ENCODE measurements around the gene KRR1. TPM values are rescaled to one million over a fixed set of nuclear protein-coding genes. Genes with fewer than 3 reads are reported as not detected.

KRR1 gene
- total and polyA plus RNA-seq, 2 experiments from 2014 or later: 55.7 to 120 TPM

- Histone ChIP-seq H3F3A (replicated peaks; ENCODE audit: low read depth) (no peaks in the 10 kb centered on the region), H3K4me2 (no peak overlapping the region), H3K27me3 (ENCODE audit: insufficient read depth) (no peaks in the 10 kb centered on the region), H3K4me1 (ENCODE audit: insufficient read depth) (no peaks in the 10 kb centered on the region), H3K36me3 (ENCODE audit: insufficient read depth) (peaks cover 44% of the 10 kb centered on the region), H3K79me2 (replicated peaks; ENCODE audit: insufficient read depth) (peaks cover 33% of the 10 kb centered on the region), H2AFZ (no peak overlapping the region), H3K9me2 (ENCODE audit: insufficient read depth) (no peaks in the 10 kb centered on the region), H4K20me1 (replicated peaks; ENCODE audit: insufficient read depth) (0 out of 2 replicates have a peak, but pooled peaks cover 2% of the 10 kb centered on the region), H3K27ac (ENCODE audit: low read depth) (no peak overlapping the region), H3K4me3 (no peak overlapping the region)
- Mint-ChIP-seq H3K4me1 (no peaks in the 10 kb centered on the region), H3K9me3 (no peaks in the 10 kb centered on the region), H3K4me3 (no peak overlapping the region), H3K27me3 (ENCODE audit: insufficient read depth, low read depth, poor library complexity) (no peaks in the 10 kb centered on the region), H3K36me3 (ENCODE audit: low read depth) (peaks cover 31% of the 10 kb centered on the region), H3K27ac (no peak overlapping the region)
- TF ChIP-seq STAT1 (IDR thresholded peaks at IDR 0.05; ENCODE audit: unreplicated experiment) (no peak), NANOG (IDR thresholded peaks at IDR 0.05; ENCODE audit: borderline replicate concordance) (no peak), EZH2 (IDR thresholded peaks at IDR 0.05; ENCODE audit: low read depth, unreplicated experiment) (no peak), CTCF (conservative IDR thresholded peaks at IDR 0.05; ENCODE audit: low read depth in 2 of 2) (no peak), CREB1 (CRISPR knock-in tag; IDR thresholded peaks at IDR 0.05; ENCODE audit: low read depth) (no peak), POLR2AphosphoS5 (IDR thresholded peaks at IDR 0.05; ENCODE audit: low read depth) (no peak), ZNF114 (CRISPR knock-in tag; IDR thresholded peaks at IDR 0.05) (no peak), JUNB (IDR thresholded peaks at IDR 0.05; ENCODE audit: unreplicated experiment) (no peak), ZNF462 (CRISPR knock-in tag; IDR thresholded peaks at IDR 0.05) (no peak), ZNF331 (CRISPR knock-in tag; IDR thresholded peaks at IDR 0.05; ENCODE audit: low read depth) (no peak), EZH2phosphoT487 (IDR thresholded peaks at IDR 0.05; ENCODE audit: unreplicated experiment) (no peak)
- TF ChIP-seq, protein P1, sequence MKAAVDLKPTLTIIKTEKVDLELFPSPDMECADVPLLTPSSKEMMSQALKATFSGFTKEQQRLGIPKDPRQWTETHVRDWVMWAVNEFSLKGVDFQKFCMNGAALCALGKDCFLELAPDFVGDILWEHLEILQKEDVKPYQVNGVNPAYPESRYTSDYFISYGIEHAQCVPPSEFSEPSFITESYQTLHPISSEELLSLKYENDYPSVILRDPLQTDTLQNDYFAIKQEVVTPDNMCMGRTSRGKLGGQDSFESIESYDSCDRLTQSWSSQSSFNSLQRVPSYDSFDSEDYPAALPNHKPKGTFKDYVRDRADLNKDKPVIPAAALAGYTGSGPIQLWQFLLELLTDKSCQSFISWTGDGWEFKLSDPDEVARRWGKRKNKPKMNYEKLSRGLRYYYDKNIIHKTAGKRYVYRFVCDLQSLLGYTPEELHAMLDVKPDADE (IDR thresholded peaks at IDR 0.05): no peak
- TF ChIP-seq, protein P2, sequence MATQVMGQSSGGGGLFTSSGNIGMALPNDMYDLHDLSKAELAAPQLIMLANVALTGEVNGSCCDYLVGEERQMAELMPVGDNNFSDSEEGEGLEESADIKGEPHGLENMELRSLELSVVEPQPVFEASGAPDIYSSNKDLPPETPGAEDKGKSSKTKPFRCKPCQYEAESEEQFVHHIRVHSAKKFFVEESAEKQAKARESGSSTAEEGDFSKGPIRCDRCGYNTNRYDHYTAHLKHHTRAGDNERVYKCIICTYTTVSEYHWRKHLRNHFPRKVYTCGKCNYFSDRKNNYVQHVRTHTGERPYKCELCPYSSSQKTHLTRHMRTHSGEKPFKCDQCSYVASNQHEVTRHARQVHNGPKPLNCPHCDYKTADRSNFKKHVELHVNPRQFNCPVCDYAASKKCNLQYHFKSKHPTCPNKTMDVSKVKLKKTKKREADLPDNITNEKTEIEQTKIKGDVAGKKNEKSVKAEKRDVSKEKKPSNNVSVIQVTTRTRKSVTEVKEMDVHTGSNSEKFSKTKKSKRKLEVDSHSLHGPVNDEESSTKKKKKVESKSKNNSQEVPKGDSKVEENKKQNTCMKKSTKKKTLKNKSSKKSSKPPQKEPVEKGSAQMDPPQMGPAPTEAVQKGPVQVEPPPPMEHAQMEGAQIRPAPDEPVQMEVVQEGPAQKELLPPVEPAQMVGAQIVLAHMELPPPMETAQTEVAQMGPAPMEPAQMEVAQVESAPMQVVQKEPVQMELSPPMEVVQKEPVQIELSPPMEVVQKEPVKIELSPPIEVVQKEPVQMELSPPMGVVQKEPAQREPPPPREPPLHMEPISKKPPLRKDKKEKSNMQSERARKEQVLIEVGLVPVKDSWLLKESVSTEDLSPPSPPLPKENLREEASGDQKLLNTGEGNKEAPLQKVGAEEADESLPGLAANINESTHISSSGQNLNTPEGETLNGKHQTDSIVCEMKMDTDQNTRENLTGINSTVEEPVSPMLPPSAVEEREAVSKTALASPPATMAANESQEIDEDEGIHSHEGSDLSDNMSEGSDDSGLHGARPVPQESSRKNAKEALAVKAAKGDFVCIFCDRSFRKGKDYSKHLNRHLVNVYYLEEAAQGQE (IDR thresholded peaks at IDR 0.05; ENCODE audit: unreplicated experiment): no peak
- ATAC-seq (no peak), DNase-seq (ENCODE audit: low spot score) (no peak)
Measured at GRCh38 chr12:75503459-75503858, 8.0 kb downstream of the KRR1 start.
